HCT116 (cell line): ENCODE measurements around the gene PTPN21. TPM values are rescaled to one million over a fixed set of nuclear protein-coding genes. Genes with fewer than 3 reads are reported as not detected.

Experiments
- ATAC-seq: fragments of 200-7000 bp; cut with Tn5 transposase; 2 replicates; pipeline ENCODE4 v1.9.1; 2020; ENCODE audit warnings: mild to moderate bottlenecking, moderate library complexity
- BruUV-seq: library from RNA; stranded (reverse); fragments of 400-500 nt; replicated peaks from 2 replicates; lab custom pipeline; 2021; lab: Mats Ljungman, UMichigan
- CTCF ChIA-PET: fragments of 300-600 bp; sonication (Branson Sonifier 250); formaldehyde crosslinking; loops from one replicate; lab custom pipeline; 2021; ENCODE audit warnings: antibody characterized with exemption; lab: Charles Lee
- POLR2A ChIA-PET: fragments of 300-600, 350-600 bp; sonication (Branson Sonifier 250); formaldehyde crosslinking; loops from one replicate; lab custom pipeline; 2021; ENCODE audit warnings: antibody characterized with exemption; lab: Charles Lee
- RAD21 ChIA-PET, 2 experiments: fragments of 300-600 bp; sonication (Branson Sonifier 250); formaldehyde crosslinking; loops; one replicate each; lab custom pipeline; 2023; ENCODE audit warnings: low total read pairs in 2 of 2; ENCODE audit not compliant: uncharacterized antibody in 2 of 2, unreplicated experiment in 2 of 2, low non-redundant PET in 1 of 2; lab: Charles Lee
- DNase-seq: peaks from one replicate; pipeline ENCODE4 v3.0.0-alpha.2; 2010; ENCODE audit warnings: low read depth, low spot score
- H2AFZ ChIP-seq: fragments of 200-600 bp; shearing (Covaris generic), sonication (generic); 2 replicates; pipeline ENCODE4 v1.6.1; 2017; ENCODE audit warnings: low read depth, mixed run types, mixed read lengths, antibody characterized with exemption, low read length; ENCODE audit not compliant: poor library complexity, severe bottlenecking
- H3K27ac ChIP-seq: 2 replicates; pipeline ENCODE4 v1.5.1; 2012; ENCODE audit warnings: low read depth, low read length
- H3K27me3 ChIP-seq: fragments of 200-600 bp; sonication (generic); 2 replicates; pipeline ENCODE4 v1.6.1; 2016; ENCODE audit warnings: mixed run types, low read length, mixed read lengths; ENCODE audit not compliant: insufficient read depth
- H3K36me3 ChIP-seq, 2 experiments: fragments of 200-500 bp in 1 of 2; fragments of 200-600 bp in 1 of 2; sonication (Bioruptor generic) in 1 of 2; sonication (generic) in 1 of 2; 2 replicates each; pipeline versions ENCODE4 v1.5.1 to v1.6.1; 2014 to 2016; ENCODE audit warnings: low read length in 2 of 2, inconsistent platforms in 1 of 2, mixed read lengths in 1 of 2, mixed run types in 1 of 2; ENCODE audit not compliant: insufficient read depth in 2 of 2, control insufficient read depth in 1 of 2
- H3K4me1 ChIP-seq, 2 experiments: fragments of 200-600 bp in 1 of 2; sonication (generic) in 1 of 2; 2 replicates each; pipeline versions ENCODE4 v1.5.1 to v1.6.1; 2012 to 2017; ENCODE audit warnings: low read length in 2 of 2, inconsistent platforms in 1 of 2, mild to moderate bottlenecking in 1 of 2, mixed read lengths in 1 of 2, mixed run types in 1 of 2, moderate library complexity in 1 of 2; ENCODE audit not compliant: insufficient read depth in 2 of 2, control insufficient read depth in 1 of 2
- H3K4me2 ChIP-seq: fragments of 200-600 bp; sonication (generic); 2 replicates; pipeline ENCODE4 v1.6.1; 2017; ENCODE audit warnings: mixed run types, low read length, mixed read lengths
- H3K4me3 ChIP-seq, 2 experiments: fragments of 200-600 bp in 1 of 2; sonication (generic) in 1 of 2; replicated peaks in 1 of 2; 2 replicates each; pipeline ENCODE4 v1.5.1; 2011 to 2016; ENCODE audit warnings: low read length in 2 of 2, control low read depth in 1 of 2, low read depth in 1 of 2, mild to moderate bottlenecking in 1 of 2, mixed read lengths in 1 of 2, mixed run types in 1 of 2
- H3K79me2 ChIP-seq: fragments of 200-600 bp; sonication (generic); 2 replicates; pipeline ENCODE4 v1.6.1; 2017; ENCODE audit warnings: mild to moderate bottlenecking, mixed run types, low read length, moderate library complexity, mixed read lengths; ENCODE audit not compliant: insufficient read depth
- H3K9ac ChIP-seq: fragments of 200-600 bp; sonication (generic); 2 replicates; pipeline ENCODE4 v1.6.1; 2016; ENCODE audit warnings: low read length, mixed read lengths
- H3K9me2 ChIP-seq: fragments of 200-600 bp; sonication (generic), shearing (Covaris generic); 2 replicates; pipeline ENCODE4 v1.6.1; 2017; ENCODE audit warnings: mixed run types, mild to moderate bottlenecking, moderate library complexity; ENCODE audit not compliant: insufficient read depth
- H3K9me3 ChIP-seq, 2 experiments: fragments of 200-500 bp in 1 of 2; fragments of 200-600 bp in 1 of 2; sonication (Bioruptor generic) in 1 of 2; sonication (generic) in 1 of 2; 2 replicates each; pipeline ENCODE4 v1.6.1; 2014 to 2017; ENCODE audit warnings: low read length in 2 of 2, mixed read lengths in 2 of 2, inconsistent platforms in 1 of 2, low read depth in 1 of 2, mild to moderate bottlenecking in 1 of 2, mixed run types in 1 of 2, moderate library complexity in 1 of 2; ENCODE audit not compliant: control insufficient read depth in 1 of 2, insufficient read depth in 1 of 2
- H4K20me1 ChIP-seq: fragments of 200-600 bp; sonication (generic), shearing (Covaris generic); 2 replicates; pipeline ENCODE4 v1.6.1; 2017; ENCODE audit warnings: mixed run types, mild to moderate bottlenecking, moderate library complexity; ENCODE audit not compliant: insufficient read depth
- CEBPB ChIP-seq: IDR thresholded peaks from 2 replicates; pipeline ENCODE4 v1.6.1; 2012; ENCODE audit warnings: low read depth
- CTCF ChIP-seq, 3 experiments: fragments of 200-600 bp in 1 of 3; sonication (generic) in 1 of 3; IDR thresholded peaks in 2 of 3; conservative IDR thresholded peaks in 1 of 3; 2 replicates each; pipeline ENCODE4 v1.5.1; 2012 to 2017; ENCODE audit warnings: low read depth in 2 of 3, low read length in 2 of 3, antibody characterized with exemption in 1 of 3, borderline replicate concordance in 1 of 3, control low read depth in 1 of 3, mild to moderate bottlenecking in 1 of 3, mixed read lengths in 1 of 3, mixed run types in 1 of 3, moderate library complexity in 1 of 3; ENCODE audit not compliant: insufficient read depth in 1 of 3
- ELF1 ChIP-seq: IDR thresholded peaks from 2 replicates; pipeline ENCODE4 v1.6.1; 2012; ENCODE audit warnings: low read depth, borderline replicate concordance
- EZH2 ChIP-seq: fragments of 200-600 bp; sonication (generic); IDR thresholded peaks from 2 replicates; pipeline ENCODE4 v1.6.1; 2017; ENCODE audit warnings: antibody characterized with exemption, mixed run types
- POLR2A ChIP-seq: IDR thresholded peaks from 2 replicates; pipeline ENCODE4 v1.7.0; 2011; ENCODE audit warnings: borderline replicate concordance; ENCODE audit not compliant: insufficient read depth, insufficient read length; ENCODE audit errors: extremely low read depth
- REST ChIP-seq: IDR thresholded peaks from 2 replicates; pipeline ENCODE4 v1.6.1; 2012; ENCODE audit warnings: low read depth
- YY1 ChIP-seq: IDR thresholded peaks from 2 replicates; pipeline ENCODE4 v1.6.1; 2011; ENCODE audit warnings: low read length, low read depth, moderate library complexity, mild to moderate bottlenecking; ENCODE audit not compliant: insufficient replicate concordance; ENCODE audit errors: extremely low read depth
- ZBTB33 ChIP-seq: IDR thresholded peaks from 2 replicates; pipeline ENCODE4 v1.6.1; 2011; ENCODE audit warnings: mild to moderate bottlenecking, low read length, moderate library complexity; ENCODE audit not compliant: insufficient replicate concordance; ENCODE audit errors: extremely low read depth
- ZNF274 ChIP-seq: fragments of 200-500 bp; sonication (Bioruptor generic); IDR thresholded peaks from 2 replicates; pipeline ENCODE4 v1.6.1; 2014; ENCODE audit warnings: mild to moderate bottlenecking, low read depth, low read length, inconsistent platforms
- intact Hi-C: fragments of 100-400 bp; cut with micrococcal nuclease; formaldehyde crosslinking; loops from 2 replicates; pipeline ENCODE4 v1.10.0; 2022
- total RNA-seq: library from RNA; stranded (reverse); gene quantifications from one replicate; pipeline ENCODE4 v1.2.1, GENCODE V29; 2021; ENCODE audit not compliant: unreplicated experiment

Gene PTPN21
- total RNA-seq, 1 experiment from 2014 or later: 7.6 TPM

GRCh38 chr14:88545256-88545655, 9.6 kb downstream of the PTPN21 start:
- Histone ChIP-seq H3K9me3 (no peaks in the 10 kb centered on the region), H4K20me1 (no peaks in the 10 kb centered on the region), H3K27ac (no peak overlapping the region), H3K4me3 (no peak overlapping the region), H2AFZ (no peak overlapping the region), H3K9ac (no peak overlapping the region), H3K27me3 (no peaks in the 10 kb centered on the region), H3K79me2 (no peaks in the 10 kb centered on the region), H3K4me2 (no peak overlapping the region), H3K4me1 (no peaks in the 10 kb centered on the region), H3K9me2 (no peaks in the 10 kb centered on the region), H3K36me3 (peaks cover 2 to 7% of the 10 kb centered on the region in 2 experiments; a peak in 2 of 4 replicates)
- ATAC-seq: no peak
- TF ChIP-seq ZBTB33 (no peak), EZH2 (no peak), CEBPB (no peak), ELF1 (no peak)
- ChIA-PET POLR2A (no interaction called here), RAD21 (no interaction called here), CTCF (no interaction called here)
- no peak for DNase-seq
- BruUV-seq: no TSS peak
- intact Hi-C loops: no loop called here

- Histone ChIP-seq H3K9ac (no peak overlapping the region), H3K4me1 (no peaks in the 10 kb centered on the region), H3K27ac (no peak overlapping the region), H3K9me3 (no peaks in the 10 kb centered on the region), H3K36me3 (peaks cover 0 to 2% of the 10 kb centered on the region in 2 experiments; a peak in 1 of 4 replicates), H3K27me3 (no peaks in the 10 kb centered on the region), H3K4me3 (no peak overlapping the region), H3K9me2 (no peaks in the 10 kb centered on the region), H3K4me2 (no peak overlapping the region), H3K79me2 (no peaks in the 10 kb centered on the region), H2AFZ (no peak overlapping the region), H4K20me1 (no peaks in the 10 kb centered on the region)
- DNase-seq: no peak
- intact Hi-C loops: no loop called here
- POLR2A ChIA-PET: no interaction called here
- BruUV-seq: no TSS peak
- RAD21 ChIA-PET: no interaction called here
- no peak for ATAC-seq
- CTCF ChIA-PET: no interaction called here
- TF ChIP-seq YY1: no peak
- no peak for TF ChIP-seq POLR2A
- no peak for TF ChIP-seq ZNF274
- TF ChIP-seq CTCF (IDR thresholded peaks at IDR 0.05 in 2 of 3, conservative IDR thresholded peaks at IDR 0.05 in 1 of 3; ENCODE audit: borderline replicate concordance in 1 of 3, insufficient read depth in 1 of 3, low read depth in 2 of 3, low read length in 2 of 3): no peak
- TF ChIP-seq REST: no peak
These were observed 11.7 kb downstream of the PTPN21 start for GRCh38 chr14:88542857-88543795.
